ENCODE measurements around the gene NT5E.

DNA sequence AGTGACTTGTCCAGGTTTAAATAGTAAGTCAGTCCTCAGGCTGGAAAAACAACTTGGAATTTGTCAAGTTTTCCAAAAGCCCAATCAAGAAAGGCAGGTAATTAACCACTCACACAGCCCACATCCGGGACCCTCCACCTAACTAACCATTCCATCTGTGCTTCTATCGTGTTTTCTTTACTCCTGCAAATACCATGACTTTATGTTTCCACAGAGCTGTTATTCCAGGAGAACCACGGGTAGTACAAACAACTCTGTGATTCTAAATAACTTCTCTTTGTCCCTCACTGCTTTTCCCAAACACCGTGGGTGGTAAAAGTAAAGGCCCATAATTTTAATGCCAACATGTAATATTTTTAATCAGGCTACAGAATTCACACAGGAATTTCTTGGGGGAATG lies 49.6 kb upstream of the NT5E start:
- TF ChIP-seq CTCF (IDR thresholded peaks at IDR 0.05) (no peak), POLR2A (IDR thresholded peaks at IDR 0.05) (no peak)
